ENCODE results near the gene TTC27.
"Not testable (repeated sequence)": the region's sequence is repeated elsewhere in the genome, so short reads cannot be mapped to it uniquely, and the experiment has no call there.

Gene TTC27

GRCh38 chr2:32745675-32746074 lies 117.8 kb downstream of the TTC27 start:
- no peak overlapping the region for H3K4me3 ChIP-seq (ENCODE audit: low read depth, low read length)
- no peak for DNase-seq (ENCODE audit: low read depth)

DNA sequence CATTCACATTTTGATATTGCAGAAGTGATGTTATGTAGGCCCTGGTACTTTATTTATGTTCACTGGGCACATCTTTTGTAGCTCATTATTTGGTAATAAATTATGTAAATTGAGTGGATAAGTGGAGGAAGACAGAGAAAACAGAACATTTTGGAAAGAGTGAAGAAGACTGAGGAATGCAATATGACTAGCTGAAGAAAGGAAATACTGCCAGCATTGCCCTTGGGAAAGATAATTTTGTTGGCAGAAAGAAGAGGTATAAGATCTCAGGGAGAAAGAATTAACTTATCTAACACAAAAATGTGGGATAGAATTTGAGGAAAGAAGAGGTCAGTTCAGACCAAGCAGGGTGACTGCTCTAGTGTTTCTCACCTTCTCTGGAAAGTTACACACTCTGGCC lies 118.8 kb downstream of the TTC27 start:
- no peak for DNase-seq (ENCODE audit: low read depth)

DNA sequence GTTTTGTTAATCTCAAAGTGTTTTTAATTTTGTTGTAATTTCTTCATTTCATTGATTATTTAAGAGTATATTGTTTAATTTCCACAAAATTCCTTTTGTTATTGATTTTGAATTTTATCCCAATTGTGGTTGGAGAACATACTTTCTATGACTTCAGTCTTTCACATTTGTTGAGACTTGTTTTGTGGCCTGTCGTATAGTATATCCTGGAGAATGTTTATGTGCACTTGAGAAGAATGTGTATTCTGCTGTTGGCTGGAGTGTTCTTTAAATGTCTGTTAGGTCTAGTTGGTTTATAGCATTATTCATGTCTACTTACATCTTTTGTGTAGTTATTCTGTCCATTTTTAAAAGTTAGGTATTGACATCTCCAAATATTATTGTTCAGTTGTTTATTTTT lies 120.3 kb downstream of the TTC27 start:
- no peak overlapping the region for H3K4me3 ChIP-seq (ENCODE audit: low read depth, low read length)
- no peak for DNase-seq (ENCODE audit: low read depth)

More for the DNA sequence above, 118.8 kb downstream of the TTC27 start:
- no peak overlapping the region for H3K4me3 ChIP-seq (ENCODE audit: low read depth, low read length)

GRCh38 chr2:32750880-32751279 lies 123.0 kb downstream of the TTC27 start:
- DNase-seq (ENCODE audit: low read depth): no peak

DNA sequence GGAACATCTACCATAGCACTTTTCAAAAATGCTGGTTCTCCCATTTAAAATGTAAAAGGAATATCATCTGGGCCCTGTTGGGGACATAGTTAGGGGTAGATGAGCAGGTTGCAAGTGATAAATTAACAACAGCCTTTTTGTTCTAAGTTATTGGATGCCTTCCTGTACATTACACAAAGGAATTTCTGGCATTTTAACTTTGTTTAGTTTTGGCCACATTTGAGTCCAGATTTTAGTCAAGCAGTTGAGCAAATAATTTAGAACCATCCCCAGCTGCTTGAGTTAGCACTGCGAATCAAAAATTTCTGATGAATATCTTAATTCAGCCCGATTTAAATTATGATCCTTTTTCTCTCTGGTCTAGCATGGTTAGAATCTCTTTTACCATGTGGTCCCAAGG lies 124.4 kb downstream of the TTC27 start:
- no peak overlapping the region for H3K4me3 ChIP-seq (ENCODE audit: low read depth, low read length)
- DNase-seq (ENCODE audit: low read depth): no peak

More at GRCh38 chr2:32750880-32751279, 123.0 kb downstream of the TTC27 start:
- no peak overlapping the region for H3K4me3 ChIP-seq (ENCODE audit: low read depth, low read length)

GRCh38 chr2:32752952-32753351 lies 125.1 kb downstream of the TTC27 start:
- DNase-seq (ENCODE audit: low read depth): no peak

GRCh38 chr2:32754676-32755075 lies 126.8 kb downstream of the TTC27 start:
- not testable (repeated sequence) for H3K4me3 ChIP-seq (ENCODE audit: low read depth, low read length); DNase-seq (ENCODE audit: low read depth)

More at GRCh38 chr2:32752952-32753351, 125.1 kb downstream of the TTC27 start:
- H3K4me3 ChIP-seq (ENCODE audit: low read depth, low read length): no peak overlapping the region

DNA sequence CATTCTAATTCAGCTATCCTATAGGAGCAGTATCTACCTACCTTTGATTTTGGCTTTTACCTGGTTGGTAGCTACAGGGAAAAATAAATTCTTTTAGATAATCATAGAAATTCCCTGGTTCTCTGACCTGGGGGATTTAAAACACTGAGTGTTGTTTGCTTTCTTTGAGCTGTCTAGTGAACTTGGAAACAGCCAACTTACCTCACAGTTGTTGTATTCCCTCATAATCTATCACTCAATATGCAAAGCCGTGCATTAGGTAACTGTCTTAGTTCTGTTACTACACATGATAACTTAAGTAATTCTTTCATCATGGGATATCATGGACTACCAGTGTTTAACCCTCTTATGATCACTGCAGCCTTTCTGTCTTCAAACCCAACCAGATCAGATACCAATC lies 127.8 kb downstream of the TTC27 start:
- H3K4me3 ChIP-seq (ENCODE audit: low read depth, low read length): no peak overlapping the region

GRCh38 chr2:32756074-32756727 lies 128.4 kb downstream of the TTC27 start:
- DNase-seq (ENCODE audit: low read depth): no peak
- H3K4me3 ChIP-seq (ENCODE audit: low read depth, low read length): no peak overlapping the region

More for the DNA sequence above, 127.8 kb downstream of the TTC27 start:
- DNase-seq (ENCODE audit: low read depth): no peak

DNA sequence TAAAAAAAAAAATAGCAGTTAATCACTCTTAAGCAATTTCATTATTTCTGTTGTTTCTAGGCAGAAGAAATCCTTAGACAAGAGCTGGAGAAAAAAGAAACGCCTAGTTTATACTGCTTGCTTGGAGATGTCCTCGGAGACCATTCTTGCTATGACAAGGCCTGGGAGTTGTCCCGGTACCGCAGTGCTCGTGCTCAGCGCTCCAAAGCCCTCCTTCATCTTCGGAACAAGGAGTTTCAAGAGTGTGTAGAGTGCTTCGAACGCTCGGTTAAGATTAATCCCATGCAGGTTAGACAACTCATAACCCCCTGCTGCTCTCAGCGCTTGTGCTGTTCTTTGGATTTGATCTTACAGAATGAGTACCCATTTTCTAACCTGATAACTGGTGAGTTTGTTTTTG lies 130.4 kb downstream of the TTC27 start:
- no peak for DNase-seq (ENCODE audit: low read depth)
- no peak overlapping the region for H3K4me3 ChIP-seq (ENCODE audit: low read depth, low read length)

- no peak for DNase-seq (ENCODE audit: low read depth)
- no peak overlapping the region for H3K4me3 ChIP-seq (ENCODE audit: low read depth, low read length)
These were observed 132.8 kb downstream of the TTC27 start for GRCh38 chr2:32760628-32761027.

GRCh38 chr2:32768387-32769174 lies 140.7 kb downstream of the TTC27 start:
- no peak for DNase-seq (ENCODE audit: low read depth)
- no peak overlapping the region for H3K4me3 ChIP-seq (ENCODE audit: low read depth, low read length)

DNA sequence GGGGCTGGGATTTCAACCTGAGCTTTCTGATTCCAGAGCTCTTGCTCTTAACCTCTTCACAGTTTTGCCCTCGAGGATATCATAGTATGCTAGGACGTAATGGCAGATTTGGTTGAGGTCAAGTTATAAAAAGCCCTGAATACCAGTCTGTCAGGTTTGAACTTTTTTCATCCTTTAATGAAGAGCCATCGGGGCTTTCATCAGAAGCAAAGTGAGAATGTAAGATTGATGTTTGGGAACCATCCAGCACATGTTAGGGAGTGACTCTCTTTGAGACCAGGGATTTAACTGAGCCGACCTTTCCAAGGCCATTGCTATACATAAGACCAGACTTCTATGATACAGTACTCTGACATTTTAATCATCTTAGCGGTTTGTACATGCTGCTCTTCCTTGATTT lies 142.5 kb downstream of the TTC27 start:
- H3K4me3 ChIP-seq (ENCODE audit: low read depth, low read length): no peak overlapping the region
- no peak for DNase-seq (ENCODE audit: low read depth)

DNA sequence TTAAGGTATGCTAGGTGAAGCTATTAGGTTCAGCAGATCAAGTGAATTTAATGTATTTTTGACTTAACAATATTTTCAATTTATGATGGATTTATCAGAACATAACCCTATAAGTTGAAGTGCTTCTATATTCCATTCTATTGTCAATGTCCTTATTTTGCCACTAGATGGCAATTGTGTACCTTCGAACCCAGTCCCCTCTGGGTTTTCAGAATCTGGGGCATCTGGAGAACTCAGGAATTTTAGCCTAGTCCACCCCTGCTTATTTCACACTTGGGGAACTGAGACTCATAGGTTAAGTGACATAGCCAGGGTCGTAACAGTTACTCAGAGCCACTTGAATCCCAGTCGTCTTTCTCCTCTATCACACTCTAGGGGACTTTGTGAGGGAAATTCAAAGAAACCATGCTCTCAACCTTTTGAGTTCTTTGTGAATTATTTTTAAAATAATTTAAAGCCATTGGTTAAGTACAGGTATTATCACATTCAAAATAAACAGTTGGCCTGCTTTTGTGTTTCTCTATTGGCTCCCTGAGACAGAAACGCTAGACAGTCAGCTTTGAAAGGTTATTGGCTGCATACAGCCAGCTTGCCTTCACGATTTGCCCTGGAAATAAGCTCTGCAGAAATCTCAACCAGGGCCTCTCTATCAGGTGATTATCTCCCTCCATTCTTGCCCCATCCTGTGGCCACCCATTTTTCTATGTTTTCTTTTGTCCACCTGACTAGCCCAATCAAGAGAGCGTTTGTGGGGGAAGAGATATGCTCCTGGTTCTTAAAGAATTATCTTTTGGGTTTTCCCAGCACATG lies 145.0 kb downstream of the TTC27 start:
- DNase-seq (ENCODE audit: low read depth): peak; percentile 17

DNA sequence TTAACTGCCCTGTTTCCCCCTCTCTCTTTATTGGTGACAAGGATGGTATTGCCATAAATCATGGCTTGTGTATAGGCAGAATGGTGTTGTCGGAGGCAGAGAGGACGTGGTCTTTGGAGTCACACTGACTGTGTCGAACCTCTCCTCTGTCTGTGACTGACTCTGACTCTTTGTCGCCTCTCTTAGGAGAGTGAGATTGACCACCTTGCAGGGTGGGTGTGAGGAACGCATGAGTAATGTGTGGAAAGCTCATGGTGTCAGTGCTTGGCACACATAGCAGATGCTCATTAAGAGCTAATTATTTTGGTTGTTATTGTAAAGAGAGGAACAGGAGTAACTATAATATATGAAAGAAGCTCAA lies 145.6 kb downstream of the TTC27 start:
- DNase-seq (ENCODE audit: low read depth): no peak
- H3K4me3 ChIP-seq (ENCODE audit: low read depth, low read length): no peak overlapping the region

More for the DNA sequence above, 145.0 kb downstream of the TTC27 start:
- H3K4me3 ChIP-seq (ENCODE audit: low read depth, low read length): no peak overlapping the region

DNA sequence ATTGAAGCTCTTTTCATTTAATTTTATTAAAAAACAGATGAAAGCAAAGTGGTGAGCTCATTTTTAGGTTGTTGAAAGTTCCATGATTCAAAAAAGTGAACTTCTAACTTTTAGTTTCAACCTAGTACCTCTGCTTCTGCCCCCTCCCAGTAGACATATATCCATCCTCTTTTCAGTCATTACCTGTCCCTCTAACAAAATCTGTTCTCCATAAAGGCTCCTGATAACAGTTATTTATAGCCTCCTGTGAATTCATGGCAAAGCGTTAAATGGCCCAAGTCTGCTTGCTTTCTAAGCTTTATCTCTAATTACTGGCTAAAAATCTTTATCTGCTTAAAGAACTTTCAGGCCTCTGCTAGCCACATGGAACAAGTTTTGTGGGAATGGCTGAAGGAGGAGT lies 148.1 kb downstream of the TTC27 start:
- no peak for DNase-seq (ENCODE audit: low read depth)
- no peak overlapping the region for H3K4me3 ChIP-seq (ENCODE audit: low read depth, low read length)

DNA sequence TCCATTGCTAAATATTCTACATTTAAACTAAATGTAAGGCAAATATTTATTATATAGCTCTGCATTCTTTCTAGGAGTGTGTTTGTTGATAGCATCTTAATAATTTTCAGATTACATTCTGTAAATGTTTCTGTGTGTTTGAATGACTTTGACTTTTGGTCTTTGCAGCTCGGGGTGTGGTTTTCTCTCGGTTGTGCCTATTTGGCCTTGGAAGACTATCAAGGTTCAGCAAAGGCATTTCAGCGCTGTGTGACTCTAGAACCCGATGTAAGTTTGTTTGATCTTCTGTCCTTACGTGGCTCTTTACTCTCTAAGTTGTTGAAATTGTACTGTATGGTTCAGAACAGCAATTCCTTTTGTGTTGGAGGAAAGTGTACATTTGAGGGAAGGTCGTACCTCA lies 149.9 kb downstream of the TTC27 start:
- no peak for DNase-seq (ENCODE audit: low read depth)
- no peak overlapping the region for H3K4me3 ChIP-seq (ENCODE audit: low read depth, low read length)

GRCh38 chr2:32780961-32781360 lies 153.1 kb downstream of the TTC27 start:
- DNase-seq (ENCODE audit: low read depth): no peak

GRCh38 chr2:32783469-32783868 lies 155.6 kb downstream of the TTC27 start:
- no peak for DNase-seq (ENCODE audit: low read depth)
- no peak overlapping the region for H3K4me3 ChIP-seq (ENCODE audit: low read depth, low read length)

More at GRCh38 chr2:32780961-32781360, 153.1 kb downstream of the TTC27 start:
- no peak overlapping the region for H3K4me3 ChIP-seq (ENCODE audit: low read depth, low read length)

DNA sequence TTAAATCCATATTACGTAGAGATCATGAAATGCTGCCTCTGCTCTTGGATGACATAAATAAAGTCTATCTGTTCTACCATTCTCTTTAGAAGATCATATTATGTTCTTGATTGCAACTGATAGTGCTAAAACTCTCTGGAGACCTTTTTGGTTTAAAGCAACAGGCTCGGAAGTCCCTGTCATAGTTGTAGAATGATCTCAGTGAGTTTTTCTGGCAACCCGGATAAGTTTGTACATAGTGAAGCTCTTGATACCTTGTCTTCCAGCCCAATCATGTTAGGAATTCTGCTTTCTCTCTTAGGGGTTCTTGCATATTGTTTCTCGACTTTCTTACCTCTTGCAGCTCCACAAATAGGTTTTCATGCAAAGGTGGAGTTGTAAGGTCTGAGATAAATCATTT lies 156.1 kb downstream of the TTC27 start:
- DNase-seq (ENCODE audit: low read depth): no peak
- no peak overlapping the region for H3K4me3 ChIP-seq (ENCODE audit: low read depth, low read length)
